Measurements from ENCODE around the gene SIRT1. TPM values are rescaled to one million over a fixed set of nuclear protein-coding genes. Genes with fewer than 3 reads are reported as not detected.

The SIRT1 gene
- total RNA-seq, 1 experiment from 2014 or later, result 83.8 TPM

DNA sequence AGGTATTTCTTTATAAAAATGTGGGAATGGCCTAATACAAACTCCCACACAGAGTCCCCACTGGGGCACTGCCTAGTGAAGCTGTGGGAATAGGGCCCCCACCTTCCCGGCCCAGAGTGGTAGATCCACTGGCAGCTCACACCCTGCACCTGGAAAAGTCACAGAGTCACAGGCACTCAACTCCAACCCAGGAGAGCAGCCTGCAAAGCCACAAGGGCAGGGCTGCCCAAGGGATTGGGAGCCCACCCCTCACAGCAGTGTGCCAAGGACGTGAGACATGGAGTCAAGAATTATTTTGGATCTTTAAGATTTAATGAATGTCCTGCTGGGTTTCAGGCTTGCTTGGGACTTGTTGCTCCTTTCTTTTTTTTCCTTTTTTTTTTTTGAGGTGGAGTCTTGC is 41.2 kb upstream of the SIRT1 start:
- Mint-ChIP-seq H3K4me1 (no peaks in the 10 kb centered on the region), H3K27ac (no peak overlapping the region), H3K27me3 (ENCODE audit: low read depth) (no peaks in the 10 kb centered on the region), H3K36me3 (ENCODE audit: insufficient read depth in 1 of 3, low read depth in 3 of 3) (peaks cover 4 to 12% (median 5%) of the 10 kb centered on the region in 3 experiments; a peak in 5 of 7 replicates), H3K4me3 (no peak overlapping the region), H3K9me3 (peaks cover 13 to 14% of the 10 kb centered on the region in 2 experiments)
- Histone ChIP-seq H3K4me2 (ENCODE audit: insufficient read depth, insufficient read length, low read length) (no peak overlapping the region), H3K9ac (ENCODE audit: extremely low read depth, insufficient read length, low read length) (no peak overlapping the region), H3K23me2 (ENCODE audit: insufficient read length, low read depth, low read length, poor library complexity, severe bottlenecking) (no peaks in the 10 kb centered on the region), H2AFZ (ENCODE audit: low read length) (no peak overlapping the region), H3K14ac (ENCODE audit: insufficient read depth, low read length) (no peak overlapping the region), H2BK5ac (ENCODE audit: insufficient read length, low read length) (no peak overlapping the region), H3K79me1 (ENCODE audit: insufficient read depth, low read depth, low read length, poor library complexity, severe bottlenecking) (no peaks in the 10 kb centered on the region), H3K18ac (ENCODE audit: insufficient read length, low read depth, low read length) (no peak overlapping the region), H3T11ph (ENCODE audit: low read length) (no peak overlapping the region), H3K79me2 (ENCODE audit: insufficient read depth, low read length) (peaks cover 2% of the 10 kb centered on the region; the same call in 1 of the 2 replicates), H2BK15ac (ENCODE audit: low read depth, low read length) (no peak overlapping the region), H4K20me1 (ENCODE audit: control insufficient read depth, insufficient read depth, insufficient read length) (no peaks in the 10 kb centered on the region), H3K23ac (ENCODE audit: insufficient read length, low read depth, low read length) (no peak overlapping the region), H4K8ac (replicated peaks; ENCODE audit: insufficient read length, low read depth, low read length) (no peak overlapping the region), H3K4me1 (ENCODE audit: insufficient read depth, low read length) (no peaks in the 10 kb centered on the region), H2BK20ac (ENCODE audit: low read depth, low read length, poor library complexity, severe bottlenecking) (no peak overlapping the region), H3K4ac (ENCODE audit: low read depth, low read length) (no peak overlapping the region), H2AK5ac (ENCODE audit: insufficient read length, low read length) (no peak overlapping the region), H4K5ac (ENCODE audit: insufficient read length, low read depth, low read length) (no peak overlapping the region), H3K27me3 (ENCODE audit: insufficient read depth, low read length) (no peaks in the 10 kb centered on the region), H3K56ac (ENCODE audit: insufficient read length, low read depth, low read length) (no peak overlapping the region), H2BK12ac (ENCODE audit: insufficient read length, low read depth, low read length) (no peak overlapping the region), H3K9me3 (ENCODE audit: control insufficient read depth, low read depth, low read length) (no peaks in the 10 kb centered on the region), H3K27ac (ENCODE audit: insufficient read length, low read depth, low read length) (no peak overlapping the region), H4K91ac (ENCODE audit: insufficient read length, low read depth, low read length) (no peak overlapping the region), H2BK120ac (ENCODE audit: low read depth, low read length, poor library complexity, severe bottlenecking) (no peak overlapping the region)
- WGBS (ENCODE audit: extremely low coverage, insufficient read length, low lambda C conversion rate), result no CpG with 5 or more reads among the region's 2 CpGs
- DNase-seq, result no peak
- TF ChIP-seq, protein P1, sequence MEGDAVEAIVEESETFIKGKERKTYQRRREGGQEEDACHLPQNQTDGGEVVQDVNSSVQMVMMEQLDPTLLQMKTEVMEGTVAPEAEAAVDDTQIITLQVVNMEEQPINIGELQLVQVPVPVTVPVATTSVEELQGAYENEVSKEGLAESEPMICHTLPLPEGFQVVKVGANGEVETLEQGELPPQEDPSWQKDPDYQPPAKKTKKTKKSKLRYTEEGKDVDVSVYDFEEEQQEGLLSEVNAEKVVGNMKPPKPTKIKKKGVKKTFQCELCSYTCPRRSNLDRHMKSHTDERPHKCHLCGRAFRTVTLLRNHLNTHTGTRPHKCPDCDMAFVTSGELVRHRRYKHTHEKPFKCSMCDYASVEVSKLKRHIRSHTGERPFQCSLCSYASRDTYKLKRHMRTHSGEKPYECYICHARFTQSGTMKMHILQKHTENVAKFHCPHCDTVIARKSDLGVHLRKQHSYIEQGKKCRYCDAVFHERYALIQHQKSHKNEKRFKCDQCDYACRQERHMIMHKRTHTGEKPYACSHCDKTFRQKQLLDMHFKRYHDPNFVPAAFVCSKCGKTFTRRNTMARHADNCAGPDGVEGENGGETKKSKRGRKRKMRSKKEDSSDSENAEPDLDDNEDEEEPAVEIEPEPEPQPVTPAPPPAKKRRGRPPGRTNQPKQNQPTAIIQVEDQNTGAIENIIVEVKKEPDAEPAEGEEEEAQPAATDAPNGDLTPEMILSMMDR (conservative IDR thresholded peaks at IDR 0.05), result no peak
